Measurements from ENCODE around the gene CALN1. TPM values are rescaled to one million over a fixed set of nuclear protein-coding genes. Genes with fewer than 3 reads are reported as not detected.

CALN1 gene
- polyA plus RNA-seq, 1 donor (not counting 4 experiments of a cell fraction or from before 2014, with no cell fraction given): not detected

GRCh38 chr7:72183835-72184234 is 228.3 kb downstream of the CALN1 start:
- FAIRE-seq: no peak
- dilution Hi-C loops (cut with MboI; ENCODE audit: extremely low pct_ligation_motif_present, low sequenced_read_pairs): no loop called here
- H3K79me2 ChIP-seq (ENCODE audit: control insufficient read depth, insufficient read depth, low read length): no peaks in the 10 kb centered on the region
- TF ChIP-seq EZH2 (IDR thresholded peaks at IDR 0.05; ENCODE audit: low read length) (no peak), CTCF (optimal IDR thresholded peaks at IDR 0.05 in 1 of 3, IDR thresholded peaks at IDR 0.05 in 1 of 3, conservative IDR thresholded peaks at IDR 0.05 in 1 of 3; ENCODE audit: extremely low read depth in 1 of 3, insufficient read depth in 2 of 3, low read length in 3 of 3) (no peak)
- no peaks in the 10 kb centered on the region for H3K36me3 ChIP-seq (ENCODE audit: control insufficient read depth in 2 of 2, extremely low read depth in 1 of 2, insufficient read depth in 2 of 2, low read length in 2 of 2)
- no peaks in the 10 kb centered on the region for H3K9me1 ChIP-seq (ENCODE audit: control insufficient read depth, extremely low read depth, insufficient read depth, low read length)
- no peak overlapping the region for H3K27ac ChIP-seq (ENCODE audit: control insufficient read depth, insufficient read depth, low read length)
- no peaks in the 10 kb centered on the region for H3K4me1 ChIP-seq (ENCODE audit: control insufficient read depth, extremely low read depth, insufficient read depth, low read length)
- H3K9me3 ChIP-seq (ENCODE audit: control insufficient read depth, low read depth, low read length): no peaks in the 10 kb centered on the region
- H3K27me3 ChIP-seq (ENCODE audit: control insufficient read depth, extremely low read depth, insufficient read depth, low read length): no peaks in the 10 kb centered on the region
- no peak overlapping the region for H3K4me2 ChIP-seq (ENCODE audit: control insufficient read depth, extremely low read depth, insufficient read depth, low read depth, low read length)
- no peaks in the 10 kb centered on the region for H4K20me1 ChIP-seq (ENCODE audit: control insufficient read depth, extremely low read depth, insufficient read depth, low read length)
- H3K9ac ChIP-seq (ENCODE audit: control insufficient read depth, extremely low read depth, insufficient read depth, low read length): no peak overlapping the region
- DNase-seq (ENCODE audit: low read depth, low spot score): no peak
- no peak overlapping the region for H2AFZ ChIP-seq (ENCODE audit: control insufficient read depth, low read length)
- H3K4me3 ChIP-seq (ENCODE audit: control insufficient read depth in 2 of 3, extremely low read depth in 1 of 3, insufficient read depth in 2 of 3, low read depth in 1 of 3, low read length in 3 of 3): no peak overlapping the region

GRCh38 chr7:72182036-72182435 is 230.1 kb downstream of the CALN1 start:
- Histone ChIP-seq H3K36me3 (ENCODE audit: control insufficient read depth in 2 of 2, extremely low read depth in 1 of 2, insufficient read depth in 2 of 2, low read length in 2 of 2) (no peaks in the 10 kb centered on the region), H3K9me1 (ENCODE audit: control insufficient read depth, extremely low read depth, insufficient read depth, low read length) (no peaks in the 10 kb centered on the region), H3K4me1 (ENCODE audit: control insufficient read depth, extremely low read depth, insufficient read depth, low read length) (no peaks in the 10 kb centered on the region), H3K9ac (ENCODE audit: control insufficient read depth, extremely low read depth, insufficient read depth, low read length) (no peak overlapping the region), H3K79me2 (ENCODE audit: control insufficient read depth, insufficient read depth, low read length) (no peaks in the 10 kb centered on the region), H3K27ac (ENCODE audit: control insufficient read depth, insufficient read depth, low read length) (no peak overlapping the region), H2AFZ (ENCODE audit: control insufficient read depth, low read length) (no peak overlapping the region), H3K9me3 (ENCODE audit: control insufficient read depth, low read depth, low read length) (no peaks in the 10 kb centered on the region), H3K27me3 (ENCODE audit: control insufficient read depth, extremely low read depth, insufficient read depth, low read length) (no peaks in the 10 kb centered on the region), H3K4me3 (ENCODE audit: control insufficient read depth in 2 of 3, extremely low read depth in 1 of 3, insufficient read depth in 2 of 3, low read depth in 1 of 3, low read length in 3 of 3) (no peak overlapping the region), H4K20me1 (ENCODE audit: control insufficient read depth, extremely low read depth, insufficient read depth, low read length) (no peaks in the 10 kb centered on the region), H3K4me2 (ENCODE audit: control insufficient read depth, extremely low read depth, insufficient read depth, low read depth, low read length) (no peak overlapping the region)
- dilution Hi-C loops (cut with MboI; ENCODE audit: extremely low pct_ligation_motif_present, low sequenced_read_pairs): no loop called here
- no peak for DNase-seq (ENCODE audit: low read depth, low spot score)
- TF ChIP-seq CTCF (optimal IDR thresholded peaks at IDR 0.05 in 1 of 3, IDR thresholded peaks at IDR 0.05 in 1 of 3, conservative IDR thresholded peaks at IDR 0.05 in 1 of 3; ENCODE audit: extremely low read depth in 1 of 3, insufficient read depth in 2 of 3, low read length in 3 of 3): no peak
- no peak for FAIRE-seq
